ENCODE measurements around the gene GALNT16. TPM values are rescaled to one million over a fixed set of nuclear protein-coding genes. Genes with fewer than 3 reads are reported as not detected.

Gene GALNT16
- total and polyA plus RNA-seq, 2 donors (not counting 3 experiments of a cell fraction or from before 2014, with no cell fraction given): 0.39 to 0.49 TPM

DNA sequence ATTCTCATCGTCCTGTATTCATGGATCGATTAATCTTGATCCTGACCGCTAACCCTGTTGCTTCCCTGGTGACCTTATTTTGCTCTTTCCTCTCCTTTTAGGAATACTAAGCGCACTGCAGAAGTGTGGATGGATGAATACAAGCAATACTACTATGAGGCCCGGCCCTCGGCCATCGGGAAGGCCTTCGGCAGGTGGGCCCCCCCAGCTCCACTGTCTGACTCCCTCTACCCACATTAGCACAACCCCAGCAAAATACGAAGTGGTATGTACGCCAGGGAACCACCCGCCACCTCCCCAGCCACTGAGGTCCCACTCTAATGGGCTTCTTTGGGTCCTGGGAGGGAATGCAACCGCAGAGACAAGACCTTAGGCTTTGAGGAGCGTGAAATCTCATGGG lies 79.5 kb downstream of the GALNT16 start:
- dilution Hi-C loops (cut with MboI; ENCODE audit: extremely low pct_ligation_motif_present, low sequenced_read_pairs): no loop called here
- no peak for TF ChIP-seq POLR2AphosphoS5 (IDR thresholded peaks at IDR 0.05; ENCODE audit: insufficient read depth, low read depth, low read length)
- no peak for TF ChIP-seq FOS (IDR thresholded peaks at IDR 0.05; ENCODE audit: borderline replicate concordance, insufficient read depth, low read length)
- no peak for TF ChIP-seq JUN (IDR thresholded peaks at IDR 0.05; ENCODE audit: borderline replicate concordance, insufficient read depth, insufficient read length, low read depth)
- TF ChIP-seq, protein P1, sequence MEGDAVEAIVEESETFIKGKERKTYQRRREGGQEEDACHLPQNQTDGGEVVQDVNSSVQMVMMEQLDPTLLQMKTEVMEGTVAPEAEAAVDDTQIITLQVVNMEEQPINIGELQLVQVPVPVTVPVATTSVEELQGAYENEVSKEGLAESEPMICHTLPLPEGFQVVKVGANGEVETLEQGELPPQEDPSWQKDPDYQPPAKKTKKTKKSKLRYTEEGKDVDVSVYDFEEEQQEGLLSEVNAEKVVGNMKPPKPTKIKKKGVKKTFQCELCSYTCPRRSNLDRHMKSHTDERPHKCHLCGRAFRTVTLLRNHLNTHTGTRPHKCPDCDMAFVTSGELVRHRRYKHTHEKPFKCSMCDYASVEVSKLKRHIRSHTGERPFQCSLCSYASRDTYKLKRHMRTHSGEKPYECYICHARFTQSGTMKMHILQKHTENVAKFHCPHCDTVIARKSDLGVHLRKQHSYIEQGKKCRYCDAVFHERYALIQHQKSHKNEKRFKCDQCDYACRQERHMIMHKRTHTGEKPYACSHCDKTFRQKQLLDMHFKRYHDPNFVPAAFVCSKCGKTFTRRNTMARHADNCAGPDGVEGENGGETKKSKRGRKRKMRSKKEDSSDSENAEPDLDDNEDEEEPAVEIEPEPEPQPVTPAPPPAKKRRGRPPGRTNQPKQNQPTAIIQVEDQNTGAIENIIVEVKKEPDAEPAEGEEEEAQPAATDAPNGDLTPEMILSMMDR (IDR thresholded peaks at IDR 0.05; ENCODE audit: extremely low read depth in 1 of 2, insufficient read depth in 1 of 2, low read depth in 1 of 2, low read length in 2 of 2): no peak
- TF ChIP-seq MAX (IDR thresholded peaks at IDR 0.05; ENCODE audit: insufficient read depth, insufficient read length): no peak
- TF ChIP-seq EZH2 (IDR thresholded peaks at IDR 0.05; ENCODE audit: borderline replicate concordance, low read depth, low read length, severe bottlenecking): no peak
- no peak for TF ChIP-seq MYC (IDR thresholded peaks at IDR 0.05; ENCODE audit: low read depth, low read length)
- no peak for TF ChIP-seq GATA2 (IDR thresholded peaks at IDR 0.05; ENCODE audit: insufficient read depth, insufficient read length, low read depth, low read length)
- no peak for TF ChIP-seq POLR2A (IDR thresholded peaks at IDR 0.05; ENCODE audit: low read depth, low read length)

More for the DNA sequence above, 79.5 kb downstream of the GALNT16 start:
- H3K27ac ChIP-seq (ENCODE audit: insufficient read depth, low read depth, low read length): no peak overlapping the region
- no peaks in the 10 kb centered on the region for H3K79me2 ChIP-seq (ENCODE audit: control insufficient read depth, insufficient read depth, low read length)
- H4K20me1 ChIP-seq (replicated peaks; ENCODE audit: control insufficient read depth, extremely low read depth, insufficient read depth, low read length): no peaks in the 10 kb centered on the region
- DNase-seq (ENCODE audit: low read depth, low spot score): no peak
- no peak overlapping the region for H2AFZ ChIP-seq (ENCODE audit: low read depth, low read length)
- no peak overlapping the region for H3K9ac ChIP-seq (replicated peaks; ENCODE audit: extremely low read depth, insufficient read depth, low read length)
- H3K9me1 ChIP-seq (replicated peaks; ENCODE audit: control insufficient read depth, extremely low read depth, insufficient read depth, low read length): no peaks in the 10 kb centered on the region
- intact Hi-C loops (cut with micrococcal nuclease): no loop called here
- H3K36me3 ChIP-seq (ENCODE audit: control insufficient read depth in 2 of 2, extremely low read depth in 1 of 2, insufficient read depth in 2 of 2, low read length in 2 of 2): no peaks in the 10 kb centered on the region
- BruUV-seq (replicated peaks): no TSS peak
- POLR2A ChIA-PET: no interaction called here
- H3K4me1 ChIP-seq (ENCODE audit: control insufficient read depth, extremely low read depth, insufficient read depth, low read length): no peaks in the 10 kb centered on the region
- H3K4me2 ChIP-seq (ENCODE audit: insufficient read depth, low read length): no peak overlapping the region
- peaks cover 3 to 16% of the 10 kb centered on the region in 2 experiments for H3K27me3 ChIP-seq (ENCODE audit: control insufficient read depth in 2 of 2, insufficient read depth in 2 of 2, low read length in 2 of 2)
- no peaks in the 10 kb centered on the region for H3K9me3 ChIP-seq (replicated peaks; ENCODE audit: control insufficient read depth, insufficient read depth, low read length)
- H3K4me3 ChIP-seq (replicated peaks in 1 of 3; ENCODE audit: insufficient read depth in 1 of 3, low read depth in 1 of 3, low read length in 3 of 3): no peak overlapping the region
- CTCF ChIA-PET: no interaction called here
- FAIRE-seq: no peak

Data from endothelial cell of umbilical vein (primary cell).